Activated CD4-positive, alpha-beta memory T cell treated with anti-CD3 and anti-CD28 coated beads for 36 hours (primary cell): ENCODE data around the gene LYAR. TPM values are rescaled to one million over a fixed set of nuclear protein-coding genes. Genes with fewer than 3 reads are reported as not detected.

Experiments
- CTCF ChIA-PET: fragments of 350-600 bp; sonication (Branson Sonifier 250); formaldehyde crosslinking; loops from one replicate; lab custom pipeline; 2021; ENCODE audit warnings: antibody characterized with exemption, inconsistent platforms; lab: Charles Lee
- POLR2A ChIA-PET: fragments of 350-600 bp; sonication (Branson Sonifier 250); formaldehyde crosslinking; loops from one replicate; lab custom pipeline; 2021; ENCODE audit warnings: antibody characterized with exemption; lab: Charles Lee
- DNase-seq: peaks from one replicate; pipeline ENCODE4 v3.0.0-alpha.2; 2020
- H3K27ac Mint-ChIP-seq: one replicate; pipeline ENCODE4 v1.8.0; 2021; ENCODE audit warnings: mixed read lengths
- H3K27me3 Mint-ChIP-seq: one replicate; pipeline ENCODE4 v1.8.0; 2021; ENCODE audit warnings: mixed read lengths
- H3K36me3 Mint-ChIP-seq: one replicate; pipeline ENCODE4 v1.8.0; 2021; ENCODE audit warnings: mixed read lengths
- H3K4me1 Mint-ChIP-seq: one replicate; pipeline ENCODE4 v1.8.0; 2021; ENCODE audit warnings: low read depth, mixed read lengths
- H3K4me3 Mint-ChIP-seq: one replicate; pipeline ENCODE4 v1.8.0; 2021; ENCODE audit warnings: mild to moderate bottlenecking, mixed read lengths
- H3K9me3 Mint-ChIP-seq: one replicate; pipeline ENCODE4 v1.8.0; 2021; ENCODE audit warnings: mixed read lengths
- intact Hi-C: fragments of 100-400 bp; cut with micrococcal nuclease; formaldehyde crosslinking; loops from one replicate; pipeline ENCODE4 v1.15.1; 2023
- total RNA-seq, 2 experiments: library from RNA; stranded (reverse); gene quantifications; one replicate each; pipeline ENCODE4 v1.2.3, GENCODE V29; 2021

Gene LYAR, protein sequence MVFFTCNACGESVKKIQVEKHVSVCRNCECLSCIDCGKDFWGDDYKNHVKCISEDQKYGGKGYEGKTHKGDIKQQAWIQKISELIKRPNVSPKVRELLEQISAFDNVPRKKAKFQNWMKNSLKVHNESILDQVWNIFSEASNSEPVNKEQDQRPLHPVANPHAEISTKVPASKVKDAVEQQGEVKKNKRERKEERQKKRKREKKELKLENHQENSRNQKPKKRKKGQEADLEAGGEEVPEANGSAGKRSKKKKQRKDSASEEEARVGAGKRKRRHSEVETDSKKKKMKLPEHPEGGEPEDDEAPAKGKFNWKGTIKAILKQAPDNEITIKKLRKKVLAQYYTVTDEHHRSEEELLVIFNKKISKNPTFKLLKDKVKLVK
- 10 to 100 TPM; 49.7 to 54.0 TPM for total RNA-seq

DNA sequence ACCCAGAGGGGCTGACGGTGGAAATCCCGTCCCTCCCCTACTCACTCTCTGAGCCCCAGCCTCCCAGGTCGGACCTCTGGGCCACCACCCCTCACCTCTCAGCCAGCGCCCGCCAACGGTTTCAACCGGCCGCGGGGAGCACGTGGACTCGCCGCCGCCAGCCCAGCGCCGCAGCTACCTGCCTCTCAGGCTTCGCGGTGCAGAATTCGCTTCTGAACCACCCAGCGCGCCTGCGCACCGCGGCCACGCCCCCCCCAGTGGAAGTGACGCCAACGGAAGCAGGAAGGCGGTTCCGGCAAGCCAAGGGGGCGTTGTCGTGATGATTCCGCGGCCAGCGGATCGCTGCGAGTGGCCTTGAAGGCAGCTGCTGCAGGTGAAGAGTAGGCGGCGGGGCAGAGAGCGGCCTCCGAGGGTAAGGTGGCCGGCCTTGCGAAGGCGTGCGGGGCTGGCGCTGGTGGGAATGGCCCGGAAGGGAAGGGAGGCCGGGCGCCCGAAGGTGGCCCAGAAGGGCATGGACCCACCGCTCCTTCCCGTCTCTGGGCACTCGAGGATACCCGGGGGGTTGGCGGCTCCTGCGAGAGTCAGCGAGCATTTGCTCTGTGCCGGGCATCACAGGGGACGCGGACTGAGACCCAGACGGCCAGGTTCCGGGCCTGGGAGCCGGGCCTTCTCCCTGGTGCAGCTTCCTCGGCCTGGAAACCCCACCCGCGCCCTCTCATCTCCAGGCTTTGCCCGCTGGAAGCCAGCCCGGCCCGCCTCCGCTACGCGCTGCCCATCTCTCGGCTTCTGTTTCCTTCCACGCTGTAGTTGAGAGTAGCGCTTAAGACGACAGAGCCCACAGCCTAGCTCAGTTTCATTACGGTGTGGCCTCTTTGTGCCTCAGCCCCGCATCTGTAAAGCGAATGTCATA is at the start of gene LYAR, which contains the start of gene ZBTB49:
Gene LYAR (minus strand): TSS at position 214 of the 910 bp plus-strand sequence. CDS start 6,412 bp downstream, outside the sequence.
Gene ZBTB49 (plus strand): TSS at position 311 of the 910 bp plus-strand sequence. CDS start 9,695 bp downstream, outside the sequence.
- intact Hi-C loops, result loop anchor here (1.0 to 5.0 kb wide), 2 partner anchors 42 to 333 kb away; partner anchors contain the start of gene TMEM128
- peak; percentile 98 for DNase-seq
- ChIA-PET POLR2A (interaction anchor here (1.8 kb wide), 1 partner anchor 42 kb away, joined by 6 read pairs; the partner anchor contains the start of gene TMEM128), CTCF (interaction anchor here (0.7 to 1.3 kb wide), 4 partner anchors 13 to 39 kb away, joined by 3 to 4 read pairs (median 3); no protein-coding TSS in a partner anchor)
- Mint-ChIP-seq H3K27ac (peak within 1 kb of the TSS; percentile 60), H3K9me3 (no peaks in the 10 kb centered on the region), H3K4me3 (peak within 1 kb of the TSS; percentile 95), H3K27me3 (no peaks in the 10 kb centered on the region), H3K4me1 (peaks cover 53% of the 10 kb centered on the region), H3K36me3 (peaks cover 16% of the 10 kb centered on the region)

DNA sequence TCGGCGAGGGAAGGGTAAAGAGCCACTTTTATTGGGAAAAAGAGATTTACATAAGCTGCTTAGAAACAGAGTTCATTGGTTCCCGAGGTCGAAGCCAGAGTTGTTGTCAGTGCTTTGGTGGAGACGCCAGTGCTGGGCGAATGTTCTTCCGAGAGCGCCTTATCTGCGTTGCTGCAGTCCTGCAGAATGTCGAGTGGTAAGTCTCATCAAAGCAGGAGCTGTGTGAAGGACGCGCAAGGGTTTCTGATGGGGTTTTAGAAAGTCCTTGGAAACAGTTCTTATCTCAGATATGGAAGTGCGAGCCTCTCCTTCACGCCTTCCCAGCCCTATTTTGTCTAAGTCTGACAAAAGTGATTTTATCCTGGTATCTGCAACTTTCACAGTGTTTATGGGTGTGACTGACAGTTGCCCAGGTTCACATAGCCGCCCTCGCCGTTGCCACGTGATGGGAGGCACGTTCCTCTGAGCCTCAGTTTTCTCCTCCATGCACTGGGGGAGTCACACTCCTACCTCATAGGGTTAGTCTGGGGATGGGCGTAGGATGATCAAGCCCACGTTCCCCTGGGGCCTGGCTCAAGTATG is 49.6 kb upstream of the LYAR start:
- Mint-ChIP-seq H3K4me1 (peaks cover 6% of the 10 kb centered on the region), H3K36me3 (no peaks in the 10 kb centered on the region), H3K27me3 (no peaks in the 10 kb centered on the region), H3K9me3 (no peaks in the 10 kb centered on the region), H3K27ac (no peak overlapping the region), H3K4me3 (no peak overlapping the region)
- DNase-seq, result no peak
- ChIA-PET POLR2A (no interaction called here), CTCF (interaction anchor here (1.8 to 2.3 kb wide), 2 partner anchors 80 to 88 kb away, joined by 6 to 10 read pairs; no protein-coding TSS in a partner anchor)
- intact Hi-C loops, result no loop called here

DNA sequence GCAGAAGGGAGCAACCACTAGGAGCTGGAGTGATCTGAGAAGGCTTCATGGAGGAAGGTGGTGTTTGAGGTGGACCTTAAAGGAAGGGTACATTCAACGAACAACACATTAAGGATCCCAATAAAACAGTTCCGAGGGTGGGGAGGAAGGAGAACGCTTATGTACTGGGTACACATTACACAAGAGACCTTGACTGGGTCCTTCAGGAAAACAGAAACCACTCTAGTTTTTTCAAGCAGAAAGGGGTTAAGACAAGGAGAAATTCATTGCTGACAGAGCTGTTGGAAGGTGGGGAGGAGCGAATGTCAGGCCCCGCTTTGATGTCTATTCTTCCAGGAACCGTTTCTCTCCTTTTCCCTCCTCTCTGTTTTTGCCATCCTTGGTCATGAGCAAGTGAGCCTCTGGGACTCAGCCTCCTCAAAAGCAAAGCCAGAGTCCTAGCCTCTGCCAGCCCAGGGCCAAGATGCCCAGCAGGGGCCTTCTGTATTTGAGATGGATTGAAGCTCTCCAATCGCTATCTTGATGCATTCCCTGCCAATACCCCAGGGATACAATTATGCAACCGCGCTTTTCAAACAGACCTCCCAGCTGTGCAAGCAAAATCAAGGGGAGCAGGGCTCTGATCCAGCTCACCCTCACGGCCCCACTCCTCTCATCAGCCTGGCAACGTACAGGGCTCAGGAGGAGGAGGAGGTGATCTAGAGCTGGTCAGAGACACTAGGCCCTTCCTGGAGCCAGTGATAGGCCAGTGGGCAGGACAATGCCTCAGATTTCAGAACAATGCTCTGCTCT is 48.5 kb upstream of the LYAR start:
- no peak overlapping the region for H3K4me3 Mint-ChIP-seq
- no peaks in the 10 kb centered on the region for H3K9me3 Mint-ChIP-seq
- no peak overlapping the region for H3K27ac Mint-ChIP-seq
- H3K36me3 Mint-ChIP-seq, result no peaks in the 10 kb centered on the region
- POLR2A ChIA-PET, result no interaction called here
- no peak for DNase-seq
- intact Hi-C loops, result no loop called here
- CTCF ChIA-PET, result interaction anchor here (1.1 to 1.8 kb wide), 2 partner anchors 20 to 87 kb away, joined by 3 to 10 read pairs; no protein-coding TSS in a partner anchor
- no peaks in the 10 kb centered on the region for H3K27me3 Mint-ChIP-seq
- peaks cover 6% of the 10 kb centered on the region for H3K4me1 Mint-ChIP-seq

GRCh38 chr4:4334798-4335520 is 45.0 kb upstream of the LYAR start:
- H3K27ac Mint-ChIP-seq, result no peak overlapping the region
- ChIA-PET CTCF (interaction anchor here (0.9 to 4.1 kb wide), 8 partner anchors 21 to 87 kb away, joined by 3 to 26 read pairs (median 4); partner anchors contain the start of gene TMEM128), POLR2A (no interaction called here)
- DNase-seq, result peak; percentile 84
- intact Hi-C loops, result loop anchor here (1.0 kb wide), 3 partner anchors 75 to 87 kb away; partner anchors contain the start of gene TMEM128
- peaks cover 4% of the 10 kb centered on the region for H3K4me1 Mint-ChIP-seq
- H3K27me3 Mint-ChIP-seq, result no peaks in the 10 kb centered on the region
- no peaks in the 10 kb centered on the region for H3K9me3 Mint-ChIP-seq
- no peaks in the 10 kb centered on the region for H3K36me3 Mint-ChIP-seq
- no peak overlapping the region for H3K4me3 Mint-ChIP-seq

DNA sequence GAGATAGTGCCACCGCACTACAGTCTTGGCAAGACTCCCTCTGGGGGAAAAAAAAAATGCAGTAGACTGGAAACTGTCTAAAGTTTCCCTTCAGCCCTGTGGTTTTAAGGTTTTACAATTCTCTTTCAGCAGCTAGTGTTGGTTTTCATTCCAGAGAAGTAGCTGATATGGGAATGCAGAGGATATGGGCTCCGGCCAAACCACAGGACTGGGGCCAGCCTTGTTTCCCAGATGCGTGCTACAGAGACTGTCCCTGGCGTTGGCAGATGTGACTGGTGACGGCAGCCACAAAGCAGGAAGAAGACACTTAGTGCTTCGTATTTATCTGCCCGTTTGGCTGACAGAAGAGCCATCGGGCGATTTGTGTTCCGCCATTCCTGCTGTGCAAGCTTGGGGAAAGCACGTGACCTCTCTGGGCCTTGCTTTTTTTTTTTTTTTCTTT is 43.3 kb upstream of the LYAR start:
- H3K27me3 Mint-ChIP-seq, result no peaks in the 10 kb centered on the region
- peaks cover 4% of the 10 kb centered on the region for H3K4me1 Mint-ChIP-seq
- no peaks in the 10 kb centered on the region for H3K36me3 Mint-ChIP-seq
- intact Hi-C loops, result no loop called here
- no peak overlapping the region for H3K27ac Mint-ChIP-seq
- no peak overlapping the region for H3K4me3 Mint-ChIP-seq
- ChIA-PET POLR2A (no interaction called here), CTCF (interaction anchor here (0.5 to 4.1 kb wide), 3 partner anchors 74 to 82 kb away, joined by 3 to 26 read pairs (median 9); no protein-coding TSS in a partner anchor)
- H3K9me3 Mint-ChIP-seq, result no peaks in the 10 kb centered on the region
- no peak for DNase-seq

- intact Hi-C loops, result no loop called here
- Mint-ChIP-seq H3K27me3 (no peaks in the 10 kb centered on the region), H3K4me3 (no peak overlapping the region), H3K27ac (no peak overlapping the region), H3K4me1 (peaks cover 4% of the 10 kb centered on the region), H3K36me3 (no peaks in the 10 kb centered on the region), H3K9me3 (no peaks in the 10 kb centered on the region)
- POLR2A ChIA-PET, result no interaction called here
- no peak for DNase-seq
- CTCF ChIA-PET, result interaction anchor here (1.9 to 4.1 kb wide), 2 partner anchors 73 to 81 kb away, joined by 9 to 26 read pairs; no protein-coding TSS in a partner anchor
Measured at GRCh38 chr4:4332529-4332928, 42.6 kb upstream of the LYAR start.

GRCh38 chr4:4330794-4331193 is 40.8 kb upstream of the LYAR start:
- no peaks in the 10 kb centered on the region for H3K36me3 Mint-ChIP-seq
- CTCF ChIA-PET, result no interaction called here
- H3K27me3 Mint-ChIP-seq, result no peaks in the 10 kb centered on the region
- H3K9me3 Mint-ChIP-seq, result no peaks in the 10 kb centered on the region
- H3K4me3 Mint-ChIP-seq, result no peak overlapping the region
- no peak for DNase-seq
- POLR2A ChIA-PET, result no interaction called here
- intact Hi-C loops, result no loop called here
- peaks cover 4% of the 10 kb centered on the region for H3K4me1 Mint-ChIP-seq
- no peak overlapping the region for H3K27ac Mint-ChIP-seq

DNA sequence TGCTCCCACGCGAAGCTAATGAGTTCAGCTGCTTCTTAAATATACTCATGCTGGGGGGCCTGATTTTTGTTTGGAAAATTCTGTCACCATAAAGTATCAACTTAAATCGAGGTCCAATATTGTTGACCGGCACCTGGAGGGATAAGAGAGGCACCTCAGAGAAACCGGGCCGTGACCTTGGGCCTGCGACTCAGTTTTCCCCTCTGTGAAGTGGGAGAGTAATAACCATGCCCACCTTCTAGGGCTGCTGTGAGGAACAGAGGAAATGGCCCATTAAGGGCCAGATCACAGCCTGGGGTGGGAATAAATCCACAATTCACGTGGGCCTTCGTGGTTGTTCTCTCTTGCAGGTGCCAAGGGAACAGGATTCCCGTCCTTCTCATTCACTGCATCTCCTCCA is 39.5 kb upstream of the LYAR start:
- no peak overlapping the region for H3K27ac Mint-ChIP-seq
- H3K4me1 Mint-ChIP-seq, result no peaks in the 10 kb centered on the region

DNA sequence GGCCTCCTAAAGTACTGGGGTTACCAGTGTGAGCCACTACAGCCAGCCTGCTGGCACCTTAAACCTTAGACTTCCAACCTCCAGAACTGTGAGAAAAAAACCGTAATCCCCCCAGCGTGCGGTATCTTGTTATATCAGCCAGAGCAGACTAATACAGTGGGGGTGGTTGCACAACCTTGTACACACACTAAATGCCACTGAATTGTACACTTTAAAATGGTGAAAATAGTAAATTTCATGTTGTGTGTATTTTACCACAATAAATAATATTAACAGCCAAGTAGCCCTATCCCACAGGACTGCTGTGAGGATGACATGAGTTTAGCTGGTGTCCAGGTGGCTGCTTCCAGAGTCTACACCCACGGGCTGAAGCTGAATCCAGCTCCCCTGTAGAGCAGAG is 38.9 kb upstream of the LYAR start:
- ChIA-PET CTCF (no interaction called here), POLR2A (no interaction called here)
- Mint-ChIP-seq H3K27me3 (no peaks in the 10 kb centered on the region), H3K9me3 (no peaks in the 10 kb centered on the region), H3K4me1 (no peaks in the 10 kb centered on the region), H3K4me3 (no peak overlapping the region), H3K27ac (no peak overlapping the region), H3K36me3 (no peaks in the 10 kb centered on the region)
- intact Hi-C loops, result no loop called here
- DNase-seq, result no peak

More for the DNA sequence above, 39.5 kb upstream of the LYAR start:
- H3K36me3 Mint-ChIP-seq, result no peaks in the 10 kb centered on the region
- no peak overlapping the region for H3K4me3 Mint-ChIP-seq
- no peak for DNase-seq
- intact Hi-C loops, result no loop called here
- ChIA-PET POLR2A (interaction anchor here (0.7 kb wide), 1 partner anchor 604 kb away, joined by 3 read pairs; no protein-coding TSS in a partner anchor), CTCF (no interaction called here)
- no peaks in the 10 kb centered on the region for H3K9me3 Mint-ChIP-seq
- H3K27me3 Mint-ChIP-seq, result no peaks in the 10 kb centered on the region

DNA sequence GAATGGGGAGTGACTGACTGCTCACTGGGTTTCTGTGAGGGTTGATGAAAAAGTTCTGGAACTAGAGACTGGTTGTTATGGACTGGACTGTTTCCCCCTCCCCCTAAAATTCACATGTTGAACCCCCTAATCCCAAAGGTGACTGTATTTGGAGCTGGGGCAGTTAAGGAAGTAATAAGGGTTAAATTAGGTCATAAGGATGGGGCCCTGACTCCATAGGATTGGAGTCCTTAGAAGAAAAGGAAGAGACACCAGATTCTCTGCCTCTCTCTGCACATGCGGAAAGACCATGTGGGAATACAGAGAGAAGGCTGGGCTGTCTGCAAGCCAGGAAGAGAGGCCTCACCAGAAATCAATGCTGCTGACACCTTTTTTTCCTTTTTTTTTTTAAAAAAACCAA is 38.3 kb upstream of the LYAR start:
- no peaks in the 10 kb centered on the region for H3K27me3 Mint-ChIP-seq
- no peaks in the 10 kb centered on the region for H3K36me3 Mint-ChIP-seq
- no peak overlapping the region for H3K4me3 Mint-ChIP-seq
- POLR2A ChIA-PET, result no interaction called here
- intact Hi-C loops, result no loop called here
- H3K9me3 Mint-ChIP-seq, result no peaks in the 10 kb centered on the region
- H3K4me1 Mint-ChIP-seq, result no peaks in the 10 kb centered on the region
- DNase-seq, result no peak
- H3K27ac Mint-ChIP-seq, result no peak overlapping the region
- CTCF ChIA-PET, result no interaction called here
